H9 (cell line): ENCODE results near the gene MC1R. TPM values are rescaled to one million over a fixed set of nuclear protein-coding genes. Genes with fewer than 3 reads are reported as not detected.
A peak's percentile ranks its signal among the peaks of the same experiment; 100 is the strongest.

Experiments used
- DNase-seq: peaks from one replicate; pipeline ENCODE4 v3.0.0-alpha.2; 2017
- H2AFZ ChIP-seq: one replicate; pipeline ENCODE4 v1.6.1; 2013; ENCODE audit warnings: mild to moderate bottlenecking, low read length, control low read depth, moderate library complexity
- H2AK5ac ChIP-seq: 2 replicates; pipeline ENCODE4 v1.6.1; 2013; ENCODE audit warnings: low read length, control low read depth, mixed read lengths; ENCODE audit not compliant: insufficient read length
- H2BK120ac ChIP-seq: one replicate; pipeline ENCODE4 v1.6.1; 2013; ENCODE audit warnings: low read depth, mild to moderate bottlenecking, low read length, control low read depth, inconsistent platforms; ENCODE audit not compliant: poor library complexity, severe bottlenecking
- H2BK12ac ChIP-seq: 2 replicates; pipeline ENCODE4 v1.6.1; 2013; ENCODE audit warnings: low read length, control low read depth, mixed read lengths, low read depth; ENCODE audit not compliant: insufficient read length
- H2BK15ac ChIP-seq: 2 replicates; pipeline ENCODE4 v1.6.1; 2013; ENCODE audit warnings: low read depth, low read length, control low read depth
- H2BK20ac ChIP-seq: one replicate; pipeline ENCODE4 v1.6.1; 2013; ENCODE audit warnings: low read depth, mild to moderate bottlenecking, low read length, control low read depth, inconsistent platforms; ENCODE audit not compliant: poor library complexity, severe bottlenecking
- H2BK5ac ChIP-seq: 2 replicates; pipeline ENCODE4 v1.6.1; 2013; ENCODE audit warnings: low read length, control low read depth, mixed read lengths; ENCODE audit not compliant: insufficient read length
- H3K14ac ChIP-seq: 2 replicates; pipeline ENCODE4 v1.6.1; 2013; ENCODE audit warnings: low read length, control low read depth; ENCODE audit not compliant: insufficient read depth
- H3K18ac ChIP-seq: 2 replicates; pipeline ENCODE4 v1.6.1; 2013; ENCODE audit warnings: low read depth, mild to moderate bottlenecking, mixed read lengths, low read length, control low read depth; ENCODE audit not compliant: insufficient read length
- H3K23ac ChIP-seq: 2 replicates; pipeline ENCODE4 v1.6.1; 2013; ENCODE audit warnings: low read length, control low read depth, mixed read lengths, low read depth; ENCODE audit not compliant: insufficient read length
- H3K23me2 ChIP-seq: 2 replicates; pipeline ENCODE4 v1.6.1; 2013; ENCODE audit warnings: low read depth, mild to moderate bottlenecking, mixed read lengths, low read length, control low read depth; ENCODE audit not compliant: insufficient read length, poor library complexity, severe bottlenecking
- H3K27ac ChIP-seq: 2 replicates; pipeline ENCODE4 v1.5.1; 2013; ENCODE audit warnings: low read length, control low read depth, mixed read lengths, low read depth; ENCODE audit not compliant: insufficient read length
- H3K27me3 ChIP-seq: 2 replicates; pipeline ENCODE4 v1.6.1; 2013; ENCODE audit warnings: low read length, control low read depth, inconsistent platforms; ENCODE audit not compliant: insufficient read depth
- H3K4ac ChIP-seq: 2 replicates; pipeline ENCODE4 v1.6.1; 2013; ENCODE audit warnings: low read depth, mild to moderate bottlenecking, control low read depth, inconsistent platforms, low read length, moderate library complexity
- H3K4me1 ChIP-seq: 2 replicates; pipeline ENCODE4 v1.6.1; 2013; ENCODE audit warnings: low read length, control low read depth, inconsistent platforms; ENCODE audit not compliant: insufficient read depth
- H3K4me2 ChIP-seq: 2 replicates; pipeline ENCODE4 v1.6.1; 2013; ENCODE audit warnings: low read length, control low read depth, mixed read lengths; ENCODE audit not compliant: insufficient read length, insufficient read depth
- H3K56ac ChIP-seq: 2 replicates; pipeline ENCODE4 v1.6.1; 2013; ENCODE audit warnings: low read depth, mild to moderate bottlenecking, mixed read lengths, low read length, control low read depth; ENCODE audit not compliant: insufficient read length
- H3K79me1 ChIP-seq: 2 replicates; pipeline ENCODE4 v1.6.1; 2013; ENCODE audit warnings: low read depth, mild to moderate bottlenecking, moderate library complexity, low read length, control low read depth, inconsistent platforms; ENCODE audit not compliant: insufficient read depth, poor library complexity, severe bottlenecking
- H3K79me2 ChIP-seq: 2 replicates; pipeline ENCODE4 v1.6.1; 2013; ENCODE audit warnings: low read length, control low read depth, inconsistent platforms; ENCODE audit not compliant: insufficient read depth
- H3K9ac ChIP-seq: 2 replicates; pipeline ENCODE4 v1.6.1; 2013; ENCODE audit warnings: low read length, control low read depth, mixed read lengths; ENCODE audit not compliant: insufficient read length; ENCODE audit errors: extremely low read depth
- H3K9me3 ChIP-seq: one replicate; pipeline ENCODE4 v1.6.1; 2013; ENCODE audit warnings: low read depth, low read length, inconsistent platforms; ENCODE audit not compliant: control insufficient read depth
- H3T11ph ChIP-seq: one replicate; pipeline ENCODE4 v1.6.1; 2013; ENCODE audit warnings: mild to moderate bottlenecking, low read length, control low read depth, inconsistent platforms
- H4K20me1 ChIP-seq: one replicate; pipeline ENCODE4 v1.6.1; 2013; ENCODE audit not compliant: control insufficient read depth, insufficient read length, insufficient read depth
- H4K5ac ChIP-seq: 2 replicates; pipeline ENCODE4 v1.6.1; 2013; ENCODE audit warnings: low read depth, mild to moderate bottlenecking, mixed read lengths, low read length, control low read depth; ENCODE audit not compliant: insufficient read length
- H4K8ac ChIP-seq: replicated peaks from 2 replicates; pipeline ENCODE4 v1.6.1; 2013; ENCODE audit warnings: low read length, control low read depth, mixed read lengths, low read depth; ENCODE audit not compliant: insufficient read length
- H4K91ac ChIP-seq: 2 replicates; pipeline ENCODE4 v1.6.1; 2013; ENCODE audit warnings: low read depth, mild to moderate bottlenecking, moderate library complexity, mixed read lengths, low read length, control low read depth; ENCODE audit not compliant: insufficient read length
- H3K27ac Mint-ChIP-seq, 3 experiments: 2 replicates in 2 of 3; 3 replicates in 1 of 3; pipeline ENCODE4 v1.8.0; 2020 to 2021; ENCODE audit warnings: mixed read lengths in 3 of 3, mild to moderate bottlenecking in 1 of 3, moderate library complexity in 1 of 3
- H3K27me3 Mint-ChIP-seq: 2 replicates; pipeline ENCODE4 v1.8.0; 2021; ENCODE audit warnings: low read depth, mild to moderate bottlenecking, moderate library complexity, mixed read lengths
- H3K36me3 Mint-ChIP-seq, 3 experiments: 2 replicates in 2 of 3; 3 replicates in 1 of 3; pipeline ENCODE4 v1.8.0; 2020 to 2021; ENCODE audit warnings: low read depth in 3 of 3, mixed read lengths in 3 of 3; ENCODE audit not compliant: insufficient read depth in 1 of 3
- H3K4me1 Mint-ChIP-seq, 2 experiments: 2 replicates each; pipeline ENCODE4 v1.8.0; 2020; ENCODE audit warnings: mixed read lengths in 2 of 2
- H3K4me3 Mint-ChIP-seq, 2 experiments: 2 replicates in 1 of 2; 3 replicates in 1 of 2; pipeline ENCODE4 v1.8.0; 2020 to 2021; ENCODE audit warnings: mild to moderate bottlenecking in 2 of 2, mixed read lengths in 2 of 2, moderate library complexity in 1 of 2
- H3K9me3 Mint-ChIP-seq, 2 experiments: 2 replicates in 1 of 2; 3 replicates in 1 of 2; pipeline ENCODE4 v1.8.0; 2020; ENCODE audit warnings: mild to moderate bottlenecking in 2 of 2, mixed read lengths in 2 of 2, moderate library complexity in 1 of 2
- CTCF ChIP-seq: fragments of 200-600 bp; sonication (generic); conservative IDR thresholded peaks from 3 replicates; pipeline ENCODE4 v1.8.0; 2021; ENCODE audit warnings: antibody characterized with exemption, mild to moderate bottlenecking
- WGBS: extraction: QIAGEN DNeasy Blood & Tissue Kit; methylation state at CpG from one replicate; pipeline ENCODE4 v1.1.7; 2013; ENCODE audit warnings: missing lambda C conversion rate, low lambda C conversion rate, mixed read lengths; ENCODE audit not compliant: insufficient read length; ENCODE audit errors: extremely low coverage; 5-methylcytosine and 5-hydroxymethylcytosine counted together
- total RNA-seq: library from RNA; stranded (reverse); gene quantifications from 2 replicates; pipeline ENCODE4 v1.2.1, GENCODE V29; 2021

Gene MC1R
- total RNA-seq, 1 experiment from 2014 or later, result 4.7 TPM

- no peak overlapping the region for H3K4ac ChIP-seq
- H4K8ac ChIP-seq, result no peak overlapping the region
- no peak overlapping the region for H3K14ac ChIP-seq
- H4K91ac ChIP-seq, result no peak overlapping the region
- Mint-ChIP-seq H3K27me3 (no peaks in the 10 kb centered on the region), H3K4me1 (peaks cover 3 to 9% of the 10 kb centered on the region in 2 experiments; a peak in 2 of 4 replicates), H3K27ac (no peak overlapping the region), H3K9me3 (peaks cover 15 to 22% of the 10 kb centered on the region in 2 experiments), H3K36me3 (peaks cover 24 to 29% (median 25%) of the 10 kb centered on the region in 3 experiments), H3K4me3 (peak overlapping the region in 1 of 2 experiments; percentile 56; a peak in 2 of 5 replicates)
- no peak overlapping the region for H2BK5ac ChIP-seq
- no peak overlapping the region for H2BK15ac ChIP-seq
- WGBS, result no CpG with 5 or more reads among the region's 9 CpGs
- H3K9me3 ChIP-seq, result peaks cover 5% of the 10 kb centered on the region
- H3K79me2 ChIP-seq, result peaks cover 2% of the 10 kb centered on the region; the same call in 1 of the 2 replicates
- no peak for TF ChIP-seq CTCF
- peaks cover 5% of the 10 kb centered on the region for H3K23me2 ChIP-seq
- no peak overlapping the region for H2AK5ac ChIP-seq
- no peak overlapping the region for H3T11ph ChIP-seq
- no peak overlapping the region for H3K9ac ChIP-seq
- DNase-seq, result no peak
- no peak overlapping the region for H3K4me2 ChIP-seq
- no peak overlapping the region for H3K23ac ChIP-seq
- H4K5ac ChIP-seq, result no peak overlapping the region
- no peaks in the 10 kb centered on the region for H3K27me3 ChIP-seq
- H2BK12ac ChIP-seq, result no peak overlapping the region
- H2BK20ac ChIP-seq, result no peak overlapping the region
- H3K18ac ChIP-seq, result no peak overlapping the region
- H4K20me1 ChIP-seq, result no peaks in the 10 kb centered on the region
- H2BK120ac ChIP-seq, result no peak overlapping the region
- H3K79me1 ChIP-seq, result no peaks in the 10 kb centered on the region
- no peaks in the 10 kb centered on the region for H3K4me1 ChIP-seq
- H3K56ac ChIP-seq, result no peak overlapping the region
- H3K27ac ChIP-seq, result no peak overlapping the region
- H2AFZ ChIP-seq, result no peak overlapping the region
Observed at GRCh38 chr16:89871895-89872294, 46.8 kb upstream of the MC1R start.
